ENCODE measurements around the gene TRIM21. TPM values are rescaled to one million over a fixed set of nuclear protein-coding genes. Genes with fewer than 3 reads are reported as not detected.
"Not testable (repeated sequence)": the region's sequence is repeated elsewhere in the genome, so short reads cannot be mapped to it uniquely, and the experiment has no call there.

TRIM21 gene
- total and polyA plus RNA-seq, 10 of the 15 experiments (the other 5 are each of a cell fraction or from before 2014, with no cell fraction given) = 24.3 to 80.6 (median 31.7) TPM

GRCh38 chr11:4368286-4368685 lies 25.2 kb downstream of the TRIM21 start, which contains the start of gene OR52B4 (continued):
- TF ChIP-seq, protein P1, sequence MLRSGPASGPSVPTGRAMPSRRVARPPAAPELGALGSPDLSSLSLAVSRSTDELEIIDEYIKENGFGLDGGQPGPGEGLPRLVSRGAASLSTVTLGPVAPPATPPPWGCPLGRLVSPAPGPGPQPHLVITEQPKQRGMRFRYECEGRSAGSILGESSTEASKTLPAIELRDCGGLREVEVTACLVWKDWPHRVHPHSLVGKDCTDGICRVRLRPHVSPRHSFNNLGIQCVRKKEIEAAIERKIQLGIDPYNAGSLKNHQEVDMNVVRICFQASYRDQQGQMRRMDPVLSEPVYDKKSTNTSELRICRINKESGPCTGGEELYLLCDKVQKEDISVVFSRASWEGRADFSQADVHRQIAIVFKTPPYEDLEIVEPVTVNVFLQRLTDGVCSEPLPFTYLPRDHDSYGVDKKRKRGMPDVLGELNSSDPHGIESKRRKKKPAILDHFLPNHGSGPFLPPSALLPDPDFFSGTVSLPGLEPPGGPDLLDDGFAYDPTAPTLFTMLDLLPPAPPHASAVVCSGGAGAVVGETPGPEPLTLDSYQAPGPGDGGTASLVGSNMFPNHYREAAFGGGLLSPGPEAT (IDR thresholded peaks at IDR 0.05; ENCODE audit: low read depth) = no peak
- TF ChIP-seq TARDBP (IDR thresholded peaks at IDR 0.05; ENCODE audit: borderline replicate concordance) (no peak), SREBF1 (IDR thresholded peaks at IDR 0.05; ENCODE audit: low read length) (no peak)

DNA sequence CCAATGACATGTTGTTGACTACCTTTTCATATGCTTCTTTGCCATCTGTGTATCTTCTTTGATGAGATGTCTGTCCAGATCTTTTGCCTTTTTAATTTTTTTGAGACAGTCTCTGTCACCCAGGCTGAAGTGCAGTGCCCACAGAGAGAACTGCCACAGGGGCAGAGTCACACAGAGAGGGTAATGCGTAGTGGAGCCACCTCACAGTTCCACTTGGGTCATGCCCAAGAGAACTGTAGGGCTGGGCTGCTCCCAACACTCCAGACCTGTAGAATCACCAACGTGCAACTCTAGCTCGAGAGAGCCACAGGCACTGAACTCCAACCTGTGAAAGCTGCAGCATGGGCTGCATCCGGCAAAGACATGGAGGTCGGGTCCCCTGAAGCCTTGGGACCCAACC lies 45.4 kb downstream of the TRIM21 start:
- H2AFZ ChIP-seq (ENCODE audit: control insufficient read depth, low read depth, low read length); BruUV-seq (replicated peaks); DNase-seq (ENCODE audit: low read depth, low spot score); ATAC-seq; H3K79me2 ChIP-seq (ENCODE audit: control insufficient read depth, insufficient read depth, low read length); H3K4me2 ChIP-seq (ENCODE audit: control insufficient read depth, insufficient read depth); FAIRE-seq; in situ Hi-C loops (cut with MboI); H3K9ac ChIP-seq (ENCODE audit: control insufficient read depth, insufficient read depth, low read length); H4K20me1 ChIP-seq (ENCODE audit: control insufficient read depth, insufficient read depth); H3K27me3 ChIP-seq (replicated peaks in 1 of 2; ENCODE audit: control insufficient read depth in 2 of 2, insufficient read depth in 2 of 2, low read length in 1 of 2); H3K4me3 ChIP-seq; SMC1A ChIA-PET (ENCODE audit: uncharacterized antibody, unreplicated experiment); H3K36me3 ChIP-seq (ENCODE audit: control insufficient read depth in 2 of 2, insufficient read depth in 2 of 2, low read length in 1 of 2); H3K4me1 ChIP-seq (ENCODE audit: control insufficient read depth, insufficient read depth, low read length); intact Hi-C loops (cut with micrococcal nuclease; ENCODE audit: unreplicated experiment); H3K9me3 ChIP-seq (replicated peaks; ENCODE audit: control insufficient read depth, insufficient read depth, low read length); RAD21 ChIA-PET (ENCODE audit: unreplicated experiment); CTCF ChIA-PET; H3K27ac ChIP-seq (ENCODE audit: control insufficient read depth, insufficient read depth); POLR2A ChIA-PET: not testable (repeated sequence)
- 55% methylated on average over 1 of the region's 5 CpGs for WGBS (ENCODE audit: insufficient coverage, insufficient replicate concordance, low lambda C conversion rate, missing lambda C conversion rate)

DNA sequence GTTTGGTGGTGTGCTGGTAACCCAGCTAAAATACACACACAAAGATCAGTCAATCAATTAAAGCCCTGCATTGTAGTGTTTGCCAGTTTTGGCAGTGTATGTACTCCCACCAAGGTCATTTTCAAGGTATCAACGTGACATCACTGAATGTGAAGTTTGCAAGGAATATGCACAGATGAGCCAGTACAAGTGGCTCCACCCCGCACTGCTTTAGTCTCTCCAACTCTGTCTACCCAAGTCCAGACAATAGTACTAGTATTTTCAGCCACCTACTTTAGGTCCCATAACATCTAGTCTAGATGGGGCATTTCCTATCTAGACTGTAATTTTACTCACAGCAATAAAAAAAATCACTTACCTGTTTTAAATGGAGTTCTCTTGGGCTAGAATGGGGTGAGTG lies 48.1 kb downstream of the TRIM21 start:
- intact Hi-C loops (cut with micrococcal nuclease; ENCODE audit: unreplicated experiment); H3K9me3 ChIP-seq (replicated peaks; ENCODE audit: control insufficient read depth, insufficient read depth, low read length); H3K79me2 ChIP-seq (ENCODE audit: control insufficient read depth, insufficient read depth, low read length); H3K9ac ChIP-seq (ENCODE audit: control insufficient read depth, insufficient read depth, low read length); H3K4me1 ChIP-seq (ENCODE audit: control insufficient read depth, insufficient read depth, low read length); H3K27ac ChIP-seq (ENCODE audit: control insufficient read depth, insufficient read depth); RAD21 ChIA-PET (ENCODE audit: unreplicated experiment); ATAC-seq; H3K4me2 ChIP-seq (ENCODE audit: control insufficient read depth, insufficient read depth); POLR2A ChIA-PET; BruUV-seq (replicated peaks); FAIRE-seq; CTCF ChIA-PET; in situ Hi-C loops (cut with MboI); H3K4me3 ChIP-seq; H3K36me3 ChIP-seq (ENCODE audit: control insufficient read depth in 2 of 2, insufficient read depth in 2 of 2, low read length in 1 of 2); SMC1A ChIA-PET (ENCODE audit: uncharacterized antibody, unreplicated experiment); H3K27me3 ChIP-seq (replicated peaks in 1 of 2; ENCODE audit: control insufficient read depth in 2 of 2, insufficient read depth in 2 of 2, low read length in 1 of 2); DNase-seq (ENCODE audit: low read depth, low spot score); H2AFZ ChIP-seq (ENCODE audit: control insufficient read depth, low read depth, low read length); H4K20me1 ChIP-seq (ENCODE audit: control insufficient read depth, insufficient read depth): not testable (repeated sequence)
- 39% methylated on average over 2 of the region's 2 CpGs for WGBS (ENCODE audit: insufficient coverage, insufficient replicate concordance, low lambda C conversion rate, missing lambda C conversion rate)

Other genes with a start within 250 kb of the TRIM21 start
Only the 7 nearest of the 8 such genes appear.
- not detected in 2 replicates for gene OR52B4, start 25.3 kb downstream of the TRIM21 start, total RNA-seq (2014; rRNA removed)
- not detected in 2 replicates for gene OR52B4, start 25.3 kb downstream of the TRIM21 start, total RNA-seq (2014; rRNA removed; fragmentation: Illumina TruSeq; extraction: Trizol)
- gene OR52B4, start 25.3 kb downstream of the TRIM21 start, total RNA-seq (2021) = not detected in 2 replicates
- not detected in 2 replicates for gene OR52B4, start 25.3 kb downstream of the TRIM21 start, polyA plus RNA-seq (2011; rRNA removed)
- not detected in 2 replicates for gene OR52B4, start 25.3 kb downstream of the TRIM21 start, polyA plus RNA-seq (2014; fragmentation: Illumina TruSeq; extraction: Trizol)
- not detected for gene OR52B4, start 25.3 kb downstream of the TRIM21 start, polyA plus RNA-seq (2014; fragmentation: Nextera tagmentation; extraction: Ambion mirVana)
- not detected in 2 replicates for gene OR52B4, start 25.3 kb downstream of the TRIM21 start, polyA plus RNA-seq (2014; rRNA removed)
- gene OR52B4, start 25.3 kb downstream of the TRIM21 start, polyA plus RNA-seq (2016; fragmentation: Nextera tagmentation; extraction: Ambion mirVana) = not detected
- not detected in 2 replicates for gene OR52K2, start 55.6 kb upstream of the TRIM21 start, total RNA-seq (2014; rRNA removed)
- gene OR52K2, start 55.6 kb upstream of the TRIM21 start, total RNA-seq (2014; rRNA removed; fragmentation: Illumina TruSeq; extraction: Trizol) = not detected in 2 replicates
- not detected in 2 replicates for gene OR52K2, start 55.6 kb upstream of the TRIM21 start, total RNA-seq (2021)
- gene OR52K2, start 55.6 kb upstream of the TRIM21 start, polyA plus RNA-seq (2011; rRNA removed) = not detected in 2 replicates
- gene OR52K2, start 55.6 kb upstream of the TRIM21 start, polyA plus RNA-seq (2014; fragmentation: Illumina TruSeq; extraction: Trizol) = not detected in 2 replicates
- gene OR52K2, start 55.6 kb upstream of the TRIM21 start, polyA plus RNA-seq (2014; fragmentation: Nextera tagmentation; extraction: Ambion mirVana) = not detected
- gene OR52K2, start 55.6 kb upstream of the TRIM21 start, polyA plus RNA-seq (2014; rRNA removed) = not detected in 2 replicates
- gene OR52K2, start 55.6 kb upstream of the TRIM21 start, polyA plus RNA-seq (2016; fragmentation: Nextera tagmentation; extraction: Ambion mirVana) = not detected
- not detected in 2 replicates for gene OR52K1, start 88.9 kb upstream of the TRIM21 start, total RNA-seq (2014; rRNA removed)
- not detected in 2 replicates for gene OR52K1, start 88.9 kb upstream of the TRIM21 start, total RNA-seq (2014; rRNA removed; fragmentation: Illumina TruSeq; extraction: Trizol)
- gene OR52K1, start 88.9 kb upstream of the TRIM21 start, total RNA-seq (2021) = not detected in 2 replicates
- not detected in 2 replicates for gene OR52K1, start 88.9 kb upstream of the TRIM21 start, polyA plus RNA-seq (2011; rRNA removed)
- gene OR52K1, start 88.9 kb upstream of the TRIM21 start, polyA plus RNA-seq (2014; fragmentation: Illumina TruSeq; extraction: Trizol) = not detected in 2 replicates
- not detected for gene OR52K1, start 88.9 kb upstream of the TRIM21 start, polyA plus RNA-seq (2014; fragmentation: Nextera tagmentation; extraction: Ambion mirVana)
- gene OR52K1, start 88.9 kb upstream of the TRIM21 start, polyA plus RNA-seq (2014; rRNA removed) = not detected in 2 replicates
- not detected for gene OR52K1, start 88.9 kb upstream of the TRIM21 start, polyA plus RNA-seq (2016; fragmentation: Nextera tagmentation; extraction: Ambion mirVana)
- gene OR52M1, start 151.5 kb upstream of the TRIM21 start, total RNA-seq (2014; rRNA removed) = not detected in 2 replicates
- gene OR52M1, start 151.5 kb upstream of the TRIM21 start, total RNA-seq (2014; rRNA removed; fragmentation: Illumina TruSeq; extraction: Trizol) = not detected in 2 replicates
- not detected in 2 replicates for gene OR52M1, start 151.5 kb upstream of the TRIM21 start, total RNA-seq (2021)
- not detected in 2 replicates for gene OR52M1, start 151.5 kb upstream of the TRIM21 start, polyA plus RNA-seq (2011; rRNA removed)
- gene OR52M1, start 151.5 kb upstream of the TRIM21 start, polyA plus RNA-seq (2014; fragmentation: Illumina TruSeq; extraction: Trizol) = not detected in 2 replicates
- not detected for gene OR52M1, start 151.5 kb upstream of the TRIM21 start, polyA plus RNA-seq (2014; fragmentation: Nextera tagmentation; extraction: Ambion mirVana)
- gene OR52M1, start 151.5 kb upstream of the TRIM21 start, polyA plus RNA-seq (2014; rRNA removed) = not detected in 2 replicates
- not detected for gene OR52M1, start 151.5 kb upstream of the TRIM21 start, polyA plus RNA-seq (2016; fragmentation: Nextera tagmentation; extraction: Ambion mirVana)
- not detected in 2 replicates for gene OR52I2, start 188.0 kb upstream of the TRIM21 start, total RNA-seq (2014; rRNA removed)
- gene OR52I2, start 188.0 kb upstream of the TRIM21 start, total RNA-seq (2014; rRNA removed; fragmentation: Illumina TruSeq; extraction: Trizol) = not detected in 2 replicates
- gene OR52I2, start 188.0 kb upstream of the TRIM21 start, total RNA-seq (2021) = not detected in 2 replicates
- not detected in 2 replicates for gene OR52I2, start 188.0 kb upstream of the TRIM21 start, polyA plus RNA-seq (2011; rRNA removed)
- not detected in 2 replicates for gene OR52I2, start 188.0 kb upstream of the TRIM21 start, polyA plus RNA-seq (2014; fragmentation: Illumina TruSeq; extraction: Trizol)
- not detected for gene OR52I2, start 188.0 kb upstream of the TRIM21 start, polyA plus RNA-seq (2014; fragmentation: Nextera tagmentation; extraction: Ambion mirVana)
- not detected in 2 replicates for gene OR52I2, start 188.0 kb upstream of the TRIM21 start, polyA plus RNA-seq (2014; rRNA removed)
- gene OR52I2, start 188.0 kb upstream of the TRIM21 start, polyA plus RNA-seq (2016; fragmentation: Nextera tagmentation; extraction: Ambion mirVana) = under 1 TPM; 0.04 to 0.05 TPM
- gene OR52I1, start 200.3 kb upstream of the TRIM21 start, total RNA-seq (2014; rRNA removed) = not detected in 2 replicates
- gene OR52I1, start 200.3 kb upstream of the TRIM21 start, total RNA-seq (2014; rRNA removed; fragmentation: Illumina TruSeq; extraction: Trizol) = not detected in 2 replicates
- gene OR52I1, start 200.3 kb upstream of the TRIM21 start, total RNA-seq (2021) = not detected in 2 replicates
- gene OR52I1, start 200.3 kb upstream of the TRIM21 start, polyA plus RNA-seq (2011; rRNA removed) = not detected in 2 replicates
- gene OR52I1, start 200.3 kb upstream of the TRIM21 start, polyA plus RNA-seq (2014; fragmentation: Illumina TruSeq; extraction: Trizol) = not detected in 2 replicates
- gene OR52I1, start 200.3 kb upstream of the TRIM21 start, polyA plus RNA-seq (2014; fragmentation: Nextera tagmentation; extraction: Ambion mirVana) = not detected
- gene OR52I1, start 200.3 kb upstream of the TRIM21 start, polyA plus RNA-seq (2014; rRNA removed) = not detected in 2 replicates
- not detected for gene OR52I1, start 200.3 kb upstream of the TRIM21 start, polyA plus RNA-seq (2016; fragmentation: Nextera tagmentation; extraction: Ambion mirVana)
- 9.5 and 10.5 TPM in 2 replicates for gene TRIM68, start 214.5 kb upstream of the TRIM21 start, total RNA-seq (2014; rRNA removed)
- 7.0 and 7.6 TPM in 2 replicates for gene TRIM68, start 214.5 kb upstream of the TRIM21 start, total RNA-seq (2014; rRNA removed; fragmentation: Illumina TruSeq; extraction: Trizol)
- gene TRIM68, start 214.5 kb upstream of the TRIM21 start, total RNA-seq (2021) = 11.2 and 13.7 TPM in 2 replicates
- gene TRIM68, start 214.5 kb upstream of the TRIM21 start, polyA plus RNA-seq (2011; rRNA removed) = 4.8 and 7.0 TPM in 2 replicates
- gene TRIM68, start 214.5 kb upstream of the TRIM21 start, polyA plus RNA-seq (2014; fragmentation: Illumina TruSeq; extraction: Trizol) = 10.6 and 12.6 TPM in 2 replicates
- 1 to 10 TPM; 3.3 to 5.4 TPM for gene TRIM68, start 214.5 kb upstream of the TRIM21 start, polyA plus RNA-seq (2014; fragmentation: Nextera tagmentation; extraction: Ambion mirVana)
- 7.5 and 8.0 TPM in 2 replicates for gene TRIM68, start 214.5 kb upstream of the TRIM21 start, polyA plus RNA-seq (2014; rRNA removed)
- gene TRIM68, start 214.5 kb upstream of the TRIM21 start, polyA plus RNA-seq (2016; fragmentation: Nextera tagmentation; extraction: Ambion mirVana) = 1 to 10 TPM; 8.9 to 9.2 TPM

Data from GM12878 (cell line).